ENCODE data around the gene DIMT1. TPM values are rescaled to one million over a fixed set of nuclear protein-coding genes. Genes with fewer than 3 reads are reported as not detected.

Gene DIMT1
- total RNA-seq, 4 donors from 2014 or later = 18.3 to 34.8 (median 26.4) TPM

- H3K9me3 ChIP-seq = no peaks in the 10 kb centered on the region
- no peaks in the 10 kb centered on the region for H3K36me3 ChIP-seq
- intact Hi-C loops (cut with DNase I) = no loop called here
- DNase-seq (ENCODE audit: extremely low spot score) = no peak
- H3K27ac ChIP-seq (replicated peaks in 1 of 4) = no peak overlapping the region
- peaks cover 6 to 18% (median 12%) of the 10 kb centered on the region in 4 donors for H3K4me1 ChIP-seq
- TF ChIP-seq POLR2A (IDR thresholded peaks at IDR 0.05; ENCODE audit: low read depth) (no peak), CTCF (IDR thresholded peaks at IDR 0.05) (no peak), POLR2AphosphoS5 (IDR thresholded peaks at IDR 0.05) (no peak), EP300 (IDR thresholded peaks at IDR 0.05) (no peak)
- H3K27me3 ChIP-seq = no peaks in the 10 kb centered on the region
- H3K4me3 ChIP-seq = no peak overlapping the region
- 92% methylated on average over 4 of the region's 4 CpGs for WGBS
These were observed 14.9 kb upstream of the DIMT1 start for GRCh38 chr5:62418462-62419076.

- TF ChIP-seq POLR2A (IDR thresholded peaks at IDR 0.05; ENCODE audit: low read depth) (no peak), EP300 (IDR thresholded peaks at IDR 0.05) (no peak), POLR2AphosphoS5 (IDR thresholded peaks at IDR 0.05) (no peak), CTCF (IDR thresholded peaks at IDR 0.05) (no peak)
- H3K36me3 ChIP-seq = no peaks in the 10 kb centered on the region
- peaks cover 10 to 27% (median 21%) of the 10 kb centered on the region in 4 donors for H3K4me1 ChIP-seq
- no peaks in the 10 kb centered on the region for H3K27me3 ChIP-seq
- peak overlapping the region; percentile 78 to 100 (median 92) for H3K4me3 ChIP-seq
- DNase-seq (ENCODE audit: extremely low spot score) = no peak
- intact Hi-C loops (cut with DNase I) = no loop called here
- H3K27ac ChIP-seq (replicated peaks in 1 of 4) = no peak overlapping the region
- WGBS = 59% methylated on average over 3 of the region's 3 CpGs
- H3K9me3 ChIP-seq = no peaks in the 10 kb centered on the region
These were observed 10.0 kb upstream of the DIMT1 start for GRCh38 chr5:62413711-62414110.

- peaks cover 10 to 27% (median 21%) of the 10 kb centered on the region in 4 donors for H3K4me1 ChIP-seq
- TF ChIP-seq POLR2AphosphoS5 (IDR thresholded peaks at IDR 0.05) (peak; percentile 95 to 99), EP300 (IDR thresholded peaks at IDR 0.05) (no peak), CTCF (IDR thresholded peaks at IDR 0.05) (peak in 1 of 3 experiments; percentile 28), POLR2A (IDR thresholded peaks at IDR 0.05; ENCODE audit: low read depth) (peak; percentile 37)
- no peaks in the 10 kb centered on the region for H3K36me3 ChIP-seq
- intact Hi-C loops (cut with DNase I) = no loop called here
- 0% methylated on average over 19 of the region's 66 CpGs for WGBS
- peak; percentile 99 for DNase-seq (ENCODE audit: extremely low spot score)
- peak within 1 kb of the TSS; percentile 73 to 84 (median 81) for H3K27ac ChIP-seq (replicated peaks in 1 of 4)
- no peaks in the 10 kb centered on the region for H3K27me3 ChIP-seq
- no peaks in the 10 kb centered on the region for H3K9me3 ChIP-seq
- H3K4me3 ChIP-seq = peak within 1 kb of the TSS; percentile 78 to 100 (median 92)
These were observed 9.0 kb upstream of the DIMT1 start, which contains the start of gene IPO11 for GRCh38 chr5:62412549-62413329. Gene IPO11 (plus strand): TSS chr5:62412763. CDS start chr5:62437280, 24,517 bp downstream.

GRCh38 chr5:62395210-62395950 lies 8.3 kb downstream of the DIMT1 start:
- peaks cover 38 to 97% (median 85%) of the 10 kb centered on the region in 4 donors for H3K36me3 ChIP-seq
- intact Hi-C loops (cut with DNase I) = no loop called here

More at GRCh38 chr5:62395210-62395950, 8.3 kb downstream of the DIMT1 start:
- 90% methylated on average over 5 of the region's 5 CpGs for WGBS
- H3K9me3 ChIP-seq = no peaks in the 10 kb centered on the region
- no peak overlapping the region for H3K27ac ChIP-seq (replicated peaks in 1 of 4)
- no peaks in the 10 kb centered on the region for H3K27me3 ChIP-seq
- H3K4me3 ChIP-seq = no peak overlapping the region
- DNase-seq (ENCODE audit: extremely low spot score) = peak; percentile 14
- no peaks in the 10 kb centered on the region for H3K4me1 ChIP-seq
- no peak for TF ChIP-seq POLR2AphosphoS5 (IDR thresholded peaks at IDR 0.05)
- TF ChIP-seq POLR2A (IDR thresholded peaks at IDR 0.05; ENCODE audit: low read depth) = no peak
- TF ChIP-seq EP300 (IDR thresholded peaks at IDR 0.05) = no peak
- TF ChIP-seq CTCF (IDR thresholded peaks at IDR 0.05) = no peak

Data from esophagus muscularis mucosa (tissue), 4 donors.